Thyroid gland (tissue), 4 donors: ENCODE results near the gene LAMC2. TPM values are rescaled to one million over a fixed set of nuclear protein-coding genes. Genes with fewer than 3 reads are reported as not detected.

Source experiments
- DNase-seq, 2 donors: peaks; one replicate each; pipeline ENCODE4 v3.0.0-alpha.2; 2019
- H3K27ac ChIP-seq, 3 donors: fragments of 200-600 bp; sonication (generic); 1 replicate in 2 of 3; 2 replicates in 1 of 3; pipeline ENCODE4 v1.5.1; 2016 to 2019; ENCODE audit warnings: mild to moderate bottlenecking in 1 of 3, moderate library complexity in 1 of 3
- H3K27me3 ChIP-seq: fragments of 200-600 bp; sonication (generic); one replicate; pipeline ENCODE4 v1.5.1; 2019
- H3K36me3 ChIP-seq, 2 donors: fragments of 200-600 bp; sonication (generic); one replicate each; pipeline ENCODE4 v1.5.1; 2016 to 2019
- H3K4me1 ChIP-seq, 2 donors: fragments of 200-600 bp; sonication (generic); one replicate each; pipeline ENCODE4 v1.5.1; 2017 to 2019
- H3K4me3 ChIP-seq, 3 donors: fragments of 200-600 bp; sonication (generic); replicated peaks in 1 of 3; 1 replicate in 2 of 3; 2 replicates in 1 of 3; pipeline ENCODE4 v1.5.1; 2016; ENCODE audit warnings: mild to moderate bottlenecking in 1 of 3
- H3K9me3 ChIP-seq: fragments of 200-600 bp; sonication (generic); one replicate; pipeline ENCODE4 v1.5.1; 2017
- CTCF ChIP-seq, 6 experiments: fragments of 200-600 bp in 3 of 6; fragments of 450-650 bp in 3 of 6; sonication (generic) in 3 of 6; IDR thresholded peaks; one replicate each; pipeline ENCODE4 v1.5.1; 2016 to 2019; ENCODE audit warnings: antibody characterized with exemption in 6 of 6, mild to moderate bottlenecking in 2 of 6, inconsistent platforms in 1 of 6, moderate library complexity in 1 of 6
- POLR2A ChIP-seq, 2 donors: fragments of 450-650 bp; IDR thresholded peaks; one replicate each; pipeline ENCODE4 v1.6.1; 2017; ENCODE audit warnings: antibody characterized with exemption in 2 of 2, mild to moderate bottlenecking in 2 of 2, moderate library complexity in 1 of 2
- WGBS, 2 donors: methylation state at CpG; one replicate each; pipeline ENCODE4 v1.1.5; 2017; 5-methylcytosine and 5-hydroxymethylcytosine counted together
- intact Hi-C: fragments of 100-400 bp; cut with DNase I; formaldehyde crosslinking; loops from one replicate; pipeline ENCODE4 v1.15.1; 2023
- total RNA-seq, 4 donors: library from RNA; depleted of rRNA; stranded (reverse); fragments of >200 nt; gene quantifications; one replicate each; pipeline ENCODE4 v1.2.3, GENCODE V29; 2016

Gene LAMC2
- total RNA-seq, 4 donors from 2014 or later = 24.3 to 53.4 (median 27.9) TPM

- Histone ChIP-seq H3K4me1 (peaks cover 14 to 16% of the 10 kb centered on the region in 2 donors), H3K36me3 (no peaks in the 10 kb centered on the region), H3K4me3 (no peak overlapping the region), H3K27me3 (no peaks in the 10 kb centered on the region), H3K9me3 (no peaks in the 10 kb centered on the region), H3K27ac (no peak overlapping the region)
- no peak for DNase-seq
- 89 to 98% methylated on average over 6 of the region's 6 CpGs for WGBS, 2 donors
- intact Hi-C loops = loop anchor here (10.0 kb wide), 1 partner anchor 51 kb away; the partner anchor contains the start of gene LAMC2
- no peak for TF ChIP-seq POLR2A (IDR thresholded peaks at IDR 0.05)
- no peak for TF ChIP-seq CTCF (IDR thresholded peaks at IDR 0.05)
Measured at GRCh38 chr1:183236158-183236725, 50.2 kb downstream of the LAMC2 start.

- no peaks in the 10 kb centered on the region for H3K27me3 ChIP-seq
- no peaks in the 10 kb centered on the region for H3K36me3 ChIP-seq
- no peak overlapping the region for H3K4me3 ChIP-seq
- no peak overlapping the region for H3K27ac ChIP-seq
- no peaks in the 10 kb centered on the region for H3K9me3 ChIP-seq
- no peak for DNase-seq
- TF ChIP-seq CTCF (IDR thresholded peaks at IDR 0.05) = no peak
- TF ChIP-seq POLR2A (IDR thresholded peaks at IDR 0.05) = no peak
- WGBS, 2 donors = 95 to 98% methylated on average over 2 of the region's 2 CpGs
- peaks cover 14 to 16% of the 10 kb centered on the region in 2 donors for H3K4me1 ChIP-seq
- intact Hi-C loops = loop anchor here (10.0 kb wide), 1 partner anchor 52 kb away; the partner anchor contains the start of gene LAMC2
Measured at GRCh38 chr1:183237046-183237445, 51.0 kb downstream of the LAMC2 start.

- Histone ChIP-seq H3K36me3 (no peaks in the 10 kb centered on the region), H3K27me3 (no peaks in the 10 kb centered on the region), H3K4me1 (peaks cover 14 to 16% of the 10 kb centered on the region in 2 donors), H3K4me3 (no peak overlapping the region), H3K9me3 (no peaks in the 10 kb centered on the region), H3K27ac (peak overlapping the region in 1 of 3 donors; percentile 14)
- DNase-seq = no peak
- intact Hi-C loops = loop anchor here (10.0 kb wide), 1 partner anchor 53 kb away; the partner anchor contains the start of gene LAMC2
- no peak for TF ChIP-seq CTCF (IDR thresholded peaks at IDR 0.05)
- no peak for TF ChIP-seq POLR2A (IDR thresholded peaks at IDR 0.05)
- 80 to 85% methylated on average over 2 of the region's 2 CpGs for WGBS, 2 donors
Measured at GRCh38 chr1:183238071-183238470, 52.0 kb downstream of the LAMC2 start.

- whole genome bisulfite sequencing, 2 donors = 87 to 89% methylated on average over 7 of the region's 7 CpGs
- intact Hi-C loops = loop anchor here (10.0 kb wide), 1 partner anchor 54 kb away; the partner anchor contains the start of gene LAMC2
- Histone ChIP-seq H3K27me3 (no peaks in the 10 kb centered on the region), H3K27ac (peak overlapping the region in 2 of 3 donors; percentile 31 to 46), H3K4me1 (peaks cover 10 to 11% of the 10 kb centered on the region in 2 donors), H3K4me3 (no peak overlapping the region), H3K36me3 (no peaks in the 10 kb centered on the region), H3K9me3 (no peaks in the 10 kb centered on the region)
- DNase-seq = no peak
- TF ChIP-seq POLR2A (IDR thresholded peaks at IDR 0.05) = no peak
- TF ChIP-seq CTCF (IDR thresholded peaks at IDR 0.05) = no peak
Measured at GRCh38 chr1:183239220-183239742, 53.2 kb downstream of the LAMC2 start.
